Erythroblast (primary cell): Measurements from ENCODE around the gene DNHD1.

Experiments used
- GATA1 ChIP-seq: IDR thresholded peaks from 2 replicates; pipeline ENCODE4 v1.6.1; 2011; ENCODE audit warnings: low read depth, mild to moderate bottlenecking, control low read depth, low read length, moderate library complexity
- POLR2A ChIP-seq: IDR thresholded peaks from 2 replicates; pipeline ENCODE4 v1.6.1; 2011; ENCODE audit warnings: mild to moderate bottlenecking, low read length

GRCh38 chr11:6474413-6474792 is 22.7 kb upstream of the DNHD1 start:
- TF ChIP-seq POLR2A (no peak), GATA1 (no peak)
